SK-N-SH (cell line): ENCODE data around the gene FSD2. TPM values are rescaled to one million over a fixed set of nuclear protein-coding genes. Genes with fewer than 3 reads are reported as not detected.

Experiments
- CTCF ChIA-PET: fragments of 300-600, 350-600 bp; formaldehyde crosslinking; extraction: SDS; loops from one replicate; lab custom pipeline; 2021; lab: Yijun Ruan, JAX
- POLR2A ChIA-PET: fragments of 350-600 bp; sonication (Branson Sonifier 250); formaldehyde crosslinking; extraction: SDS; loops from one replicate; lab custom pipeline; 2020; ENCODE audit warnings: antibody characterized with exemption, inconsistent platforms; lab: Yijun Ruan, JAX
- DNase-seq: peaks from one replicate; pipeline ENCODE4 v3.0.0; 2012
- H2AFZ ChIP-seq: fragments of 200-600 bp; sonication (generic); 2 replicates; pipeline ENCODE4 v1.8.1; 2016; ENCODE audit warnings: antibody characterized with exemption, mild to moderate bottlenecking, low read depth
- H3F3A ChIP-seq: fragments of 200-600 bp; sonication (generic); replicated peaks from 2 replicates; pipeline ENCODE3; 2016; ENCODE audit warnings: antibody characterized with exemption, mild to moderate bottlenecking; ENCODE audit not compliant: insufficient read depth
- H3K27ac ChIP-seq, 2 experiments: fragments of 200-500 bp in 1 of 2; fragments of 200-600 bp in 1 of 2; sonication (Bioruptor generic) in 1 of 2; sonication (generic), shearing (Covaris generic) in 1 of 2; 2 replicates each; pipeline versions ENCODE4 v1.5.1 to v1.6.1; 2014 to 2016; ENCODE audit warnings: low read depth in 2 of 2, inconsistent platforms in 1 of 2, low read length in 1 of 2, mild to moderate bottlenecking in 1 of 2, mixed read lengths in 1 of 2
- H3K27me3 ChIP-seq: fragments of 200-600 bp; sonication (generic), shearing (Covaris generic); 2 replicates; pipeline ENCODE4 v1.6.1; 2016; ENCODE audit warnings: mixed run types; ENCODE audit not compliant: insufficient read depth
- H3K36me3 ChIP-seq, 2 experiments: fragments of 200-500 bp in 1 of 2; fragments of 200-600 bp in 1 of 2; sonication (Bioruptor generic) in 1 of 2; sonication (generic) in 1 of 2; replicated peaks in 1 of 2; 2 replicates each; pipeline versions ENCODE3 to v1.5.1; 2014 to 2016; ENCODE audit warnings: low read length in 1 of 2, mild to moderate bottlenecking in 1 of 2; ENCODE audit not compliant: insufficient read depth in 2 of 2, control insufficient read depth in 1 of 2
- H3K4me1 ChIP-seq, 2 experiments: fragments of 200-500 bp in 1 of 2; fragments of 200-600 bp in 1 of 2; sonication (Bioruptor generic) in 1 of 2; sonication (generic), shearing (Covaris generic) in 1 of 2; 2 replicates each; pipeline versions ENCODE4 v1.5.1 to v1.6.1; 2014 to 2016; ENCODE audit warnings: low read depth in 1 of 2, low read length in 1 of 2, mixed run types in 1 of 2; ENCODE audit not compliant: insufficient read depth in 2 of 2, control insufficient read depth in 1 of 2
- H3K4me2 ChIP-seq: fragments of 200-600 bp; sonication (generic), shearing (Covaris generic); 2 replicates; pipeline ENCODE4 v1.6.1; 2017; ENCODE audit warnings: mixed run types
- H3K4me3 ChIP-seq, 2 experiments: fragments of 200-500 bp in 1 of 2; fragments of 200-600 bp in 1 of 2; sonication (Bioruptor generic) in 1 of 2; sonication (generic), shearing (Covaris generic) in 1 of 2; 2 replicates each; pipeline versions ENCODE4 v1.5.1 to v1.8.1; 2014 to 2016; ENCODE audit warnings: low read depth in 2 of 2, inconsistent platforms in 1 of 2, low read length in 1 of 2, mild to moderate bottlenecking in 1 of 2, mixed read lengths in 1 of 2, moderate library complexity in 1 of 2
- H3K79me2 ChIP-seq: fragments of 200-600 bp; sonication (generic); 2 replicates; pipeline ENCODE4 v1.8.1; 2017; ENCODE audit warnings: mild to moderate bottlenecking; ENCODE audit not compliant: insufficient read depth
- H3K9ac ChIP-seq: fragments of 200-600 bp; sonication (generic); 2 replicates; pipeline ENCODE4 v1.6.1; 2017; ENCODE audit warnings: mixed run types
- H3K9me2 ChIP-seq: fragments of 200-600 bp; sonication (generic); 2 replicates; pipeline ENCODE4 v1.6.1; 2017; ENCODE audit warnings: mixed run types
- H3K9me3 ChIP-seq: fragments of 200-600 bp; sonication (generic); 2 replicates; pipeline ENCODE4 v1.6.1; 2017; ENCODE audit warnings: mixed run types, mild to moderate bottlenecking, moderate library complexity
- H4K20me1 ChIP-seq: fragments of 200-600 bp; sonication (generic); 2 replicates; pipeline ENCODE4 v1.6.1; 2017; ENCODE audit warnings: mild to moderate bottlenecking, mixed run types; ENCODE audit not compliant: insufficient read depth
- FOSL2 ChIP-seq: IDR thresholded peaks from 2 replicates; pipeline ENCODE4 v1.4.0; 2012; ENCODE audit warnings: low read depth, mild to moderate bottlenecking, moderate library complexity, borderline replicate concordance
- FOXJ3 ChIP-seq: sonication (generic); formaldehyde crosslinking; IDR thresholded peaks from 2 replicates; pipeline ENCODE4 v1.5.1; 2020; ENCODE audit warnings: mild to moderate bottlenecking, missing genetic modification reagents
- FOXM1 ChIP-seq: IDR thresholded peaks from 2 replicates; pipeline ENCODE4 v1.4.0; 2012; ENCODE audit warnings: low read depth, mild to moderate bottlenecking
- GABPA ChIP-seq: IDR thresholded peaks from 2 replicates; pipeline ENCODE4 v1.4.0; 2012; ENCODE audit warnings: low read depth, mild to moderate bottlenecking
- GATA2 ChIP-seq: sonication (generic); formaldehyde crosslinking; IDR thresholded peaks from 2 replicates; pipeline ENCODE4 v1.5.0; 2020; ENCODE audit warnings: mild to moderate bottlenecking, missing genetic modification reagents
- MEF2A ChIP-seq: IDR thresholded peaks from 2 replicates; pipeline ENCODE4 v1.4.0; 2012; ENCODE audit warnings: low read depth, borderline replicate concordance
- MXI1 ChIP-seq: IDR thresholded peaks from 2 replicates; pipeline ENCODE4 v1.6.1; 2012; ENCODE audit warnings: mild to moderate bottlenecking, low read depth, low read length, improper control_type of control experiment
- NFIC ChIP-seq: IDR thresholded peaks from 2 replicates; pipeline ENCODE4 v1.4.0; 2012; ENCODE audit warnings: borderline replicate concordance
- NRF1 ChIP-seq: IDR thresholded peaks from 2 replicates; pipeline ENCODE4 v1.6.1; 2012; ENCODE audit warnings: low read depth, mild to moderate bottlenecking, low read length
- RXRA ChIP-seq: IDR thresholded peaks from 2 replicates; pipeline ENCODE4 v1.4.0; 2012; ENCODE audit warnings: low read depth, mild to moderate bottlenecking, borderline replicate concordance
- SIN3A ChIP-seq: IDR thresholded peaks from 2 replicates; pipeline ENCODE4 v1.6.1; 2012; ENCODE audit warnings: low read depth, mild to moderate bottlenecking, low read length, moderate library complexity, borderline replicate concordance
- TAF1 ChIP-seq: IDR thresholded peaks from 2 replicates; pipeline ENCODE4 v1.6.1; 2012; ENCODE audit warnings: low read depth, mild to moderate bottlenecking, low read length, moderate library complexity, borderline replicate concordance
- TEAD4 ChIP-seq: IDR thresholded peaks from 2 replicates; pipeline ENCODE4 v1.4.0; 2012; ENCODE audit warnings: mild to moderate bottlenecking, borderline replicate concordance; ENCODE audit not compliant: insufficient read depth
- USF1 ChIP-seq: IDR thresholded peaks from 2 replicates; pipeline ENCODE4 v1.4.0; 2012; ENCODE audit warnings: low read depth, borderline replicate concordance
- WGBS: methylation state at CpG from one replicate; pipeline ENCODE4 v1.1.6; 2017; ENCODE audit warnings: low lambda C conversion rate; 5-methylcytosine and 5-hydroxymethylcytosine counted together
- polyA plus RNA-seq, 3 experiments: library from polyadenylated mRNA; depleted of rRNA; stranded (reverse); fragments of >200 nt; gene quantifications; 2 replicates each; pipeline ENCODE4 v1.2.3, GENCODE V29; 2012
- TF ChIP-seq, protein P1 (sequence below): fragments of 150-350 bp; IDR thresholded peaks from 2 replicates; pipeline ENCODE4 v1.6.1; 2017; ENCODE audit warnings: antibody characterized with exemption, low read length, low read depth, borderline replicate concordance
- TF ChIP-seq, protein P2 (sequence below): IDR thresholded peaks from 2 replicates; pipeline ENCODE4 v1.6.1; 2012; ENCODE audit warnings: mild to moderate bottlenecking, low read depth, low read length, moderate library complexity
- TF ChIP-seq, protein P3 (sequence below): fragments of 200-600 bp; sonication (generic); IDR thresholded peaks from 2 replicates; pipeline ENCODE4 v1.6.1; 2017; ENCODE audit warnings: antibody characterized with exemption, mild to moderate bottlenecking, moderate library complexity
- TF ChIP-seq, protein P4 (sequence below): fragments of 150-350 bp; IDR thresholded peaks from 2 replicates; pipeline ENCODE4 v1.6.1; 2016; ENCODE audit warnings: mild to moderate bottlenecking, low read depth, low read length

The FSD2 gene
- not detected in 2 replicates for polyA plus RNA-seq (2012; rRNA removed)
- not detected in 2 replicates for polyA plus RNA-seq (2012; cell fraction: cytosol; rRNA removed)
- not detected in 2 replicates for polyA plus RNA-seq (2012; cell fraction: nucleus; rRNA removed)

DNA sequence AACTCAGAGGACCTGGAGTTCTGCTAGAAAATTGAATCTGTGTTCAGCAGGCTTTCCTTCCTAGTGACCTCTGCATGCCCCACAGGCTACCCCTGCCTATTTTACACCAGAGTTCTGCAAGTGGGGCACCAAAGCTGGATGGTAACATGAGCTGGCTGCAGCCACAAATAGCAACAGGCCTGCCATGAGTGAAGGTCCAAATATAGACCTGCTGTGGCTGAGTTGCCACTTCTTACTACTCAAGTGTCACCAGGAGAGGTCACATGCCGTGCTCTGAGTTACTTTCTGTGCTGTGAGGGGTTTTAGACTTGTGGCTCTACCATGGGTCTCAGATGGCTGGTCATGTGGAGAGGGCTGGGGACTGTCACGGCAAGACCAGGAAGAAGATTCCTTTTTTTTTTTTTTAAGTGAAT is at the start of gene FSD2:
TSS of gene FSD2 (minus strand) at position 76 of the 413 bp plus-strand sequence. CDS start 18,679 bp downstream, outside the sequence.
- H3K4me3 ChIP-seq, result no peak within 1 kb of the TSS
- TF ChIP-seq SIN3A (no peak), MEF2A (peak; percentile 30; the same call in 1 of the 2 replicates)
- H4K20me1 ChIP-seq, result no peaks in the 10 kb centered on the region
- no peaks in the 10 kb centered on the region for H3K27me3 ChIP-seq
- H2AFZ ChIP-seq, result no peak within 1 kb of the TSS
- H3K36me3 ChIP-seq, result no peaks in the 10 kb centered on the region
- H3K9me3 ChIP-seq, result no peaks in the 10 kb centered on the region
- no peak for DNase-seq
- peaks cover 6% of the 10 kb centered on the region for H3K79me2 ChIP-seq
- H3K27ac ChIP-seq, result no peak within 1 kb of the TSS
- H3K9ac ChIP-seq, result no peak within 1 kb of the TSS
- H3K4me1 ChIP-seq, result peaks cover 0 to 7% of the 10 kb centered on the region in 2 experiments; a peak in 2 of 4 replicates
- WGBS, result 47% methylated on average over 2 of the region's 2 CpGs
- CTCF ChIA-PET, result no interaction called here
- peaks cover 5% of the 10 kb centered on the region for H3F3A ChIP-seq
- no peak within 1 kb of the TSS for H3K4me2 ChIP-seq
- no peaks in the 10 kb centered on the region for H3K9me2 ChIP-seq
- POLR2A ChIA-PET, result no interaction called here

DNA sequence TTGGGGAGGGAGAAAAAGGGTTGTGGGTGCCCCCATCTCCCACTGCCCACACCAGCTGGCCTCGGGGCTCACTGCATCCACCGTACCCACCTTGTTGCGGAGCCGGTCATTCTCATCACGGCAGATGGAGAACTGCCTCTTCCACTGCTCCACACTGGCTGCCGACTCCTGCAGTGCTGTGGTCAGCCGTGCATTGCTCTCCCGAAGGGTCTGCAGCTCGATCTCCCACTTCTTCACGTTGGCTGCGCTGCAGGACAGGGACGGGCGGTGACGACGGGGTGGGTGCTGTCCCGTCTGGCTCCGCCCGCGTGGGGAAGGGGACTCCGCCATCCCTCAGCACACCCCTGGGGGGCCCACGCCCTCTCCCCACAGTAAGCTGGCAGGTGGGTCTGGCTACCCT is 48.7 kb upstream of the FSD2 start:
- WGBS, result 98% methylated on average over 11 of the region's 21 CpGs
- POLR2A ChIA-PET, result no interaction called here

More for the DNA sequence above, 48.7 kb upstream of the FSD2 start:
- Histone ChIP-seq H3K27ac (no peak overlapping the region), H4K20me1 (no peaks in the 10 kb centered on the region), H3K9me2 (no peaks in the 10 kb centered on the region), H3K4me1 (peaks cover 4 to 20% of the 10 kb centered on the region in 2 experiments; a peak in 3 of 4 replicates)
- DNase-seq, result no peak
- TF ChIP-seq GABPA, result no peak
- no peak for TF ChIP-seq TEAD4
- TF ChIP-seq, protein P1, sequence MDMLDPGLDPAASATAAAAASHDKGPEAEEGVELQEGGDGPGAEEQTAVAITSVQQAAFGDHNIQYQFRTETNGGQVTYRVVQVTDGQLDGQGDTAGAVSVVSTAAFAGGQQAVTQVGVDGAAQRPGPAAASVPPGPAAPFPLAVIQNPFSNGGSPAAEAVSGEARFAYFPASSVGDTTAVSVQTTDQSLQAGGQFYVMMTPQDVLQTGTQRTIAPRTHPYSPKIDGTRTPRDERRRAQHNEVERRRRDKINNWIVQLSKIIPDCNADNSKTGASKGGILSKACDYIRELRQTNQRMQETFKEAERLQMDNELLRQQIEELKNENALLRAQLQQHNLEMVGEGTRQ, result no peak
- no peak for TF ChIP-seq FOSL2
- TF ChIP-seq, protein P2, sequence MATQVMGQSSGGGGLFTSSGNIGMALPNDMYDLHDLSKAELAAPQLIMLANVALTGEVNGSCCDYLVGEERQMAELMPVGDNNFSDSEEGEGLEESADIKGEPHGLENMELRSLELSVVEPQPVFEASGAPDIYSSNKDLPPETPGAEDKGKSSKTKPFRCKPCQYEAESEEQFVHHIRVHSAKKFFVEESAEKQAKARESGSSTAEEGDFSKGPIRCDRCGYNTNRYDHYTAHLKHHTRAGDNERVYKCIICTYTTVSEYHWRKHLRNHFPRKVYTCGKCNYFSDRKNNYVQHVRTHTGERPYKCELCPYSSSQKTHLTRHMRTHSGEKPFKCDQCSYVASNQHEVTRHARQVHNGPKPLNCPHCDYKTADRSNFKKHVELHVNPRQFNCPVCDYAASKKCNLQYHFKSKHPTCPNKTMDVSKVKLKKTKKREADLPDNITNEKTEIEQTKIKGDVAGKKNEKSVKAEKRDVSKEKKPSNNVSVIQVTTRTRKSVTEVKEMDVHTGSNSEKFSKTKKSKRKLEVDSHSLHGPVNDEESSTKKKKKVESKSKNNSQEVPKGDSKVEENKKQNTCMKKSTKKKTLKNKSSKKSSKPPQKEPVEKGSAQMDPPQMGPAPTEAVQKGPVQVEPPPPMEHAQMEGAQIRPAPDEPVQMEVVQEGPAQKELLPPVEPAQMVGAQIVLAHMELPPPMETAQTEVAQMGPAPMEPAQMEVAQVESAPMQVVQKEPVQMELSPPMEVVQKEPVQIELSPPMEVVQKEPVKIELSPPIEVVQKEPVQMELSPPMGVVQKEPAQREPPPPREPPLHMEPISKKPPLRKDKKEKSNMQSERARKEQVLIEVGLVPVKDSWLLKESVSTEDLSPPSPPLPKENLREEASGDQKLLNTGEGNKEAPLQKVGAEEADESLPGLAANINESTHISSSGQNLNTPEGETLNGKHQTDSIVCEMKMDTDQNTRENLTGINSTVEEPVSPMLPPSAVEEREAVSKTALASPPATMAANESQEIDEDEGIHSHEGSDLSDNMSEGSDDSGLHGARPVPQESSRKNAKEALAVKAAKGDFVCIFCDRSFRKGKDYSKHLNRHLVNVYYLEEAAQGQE, result no peak
- no peak for TF ChIP-seq GATA2 (CRISPR knock-in tag)
- no peak for TF ChIP-seq RXRA
- TF ChIP-seq MXI1, result no peak
- no peak for TF ChIP-seq FOXM1
- TF ChIP-seq, protein P3, sequence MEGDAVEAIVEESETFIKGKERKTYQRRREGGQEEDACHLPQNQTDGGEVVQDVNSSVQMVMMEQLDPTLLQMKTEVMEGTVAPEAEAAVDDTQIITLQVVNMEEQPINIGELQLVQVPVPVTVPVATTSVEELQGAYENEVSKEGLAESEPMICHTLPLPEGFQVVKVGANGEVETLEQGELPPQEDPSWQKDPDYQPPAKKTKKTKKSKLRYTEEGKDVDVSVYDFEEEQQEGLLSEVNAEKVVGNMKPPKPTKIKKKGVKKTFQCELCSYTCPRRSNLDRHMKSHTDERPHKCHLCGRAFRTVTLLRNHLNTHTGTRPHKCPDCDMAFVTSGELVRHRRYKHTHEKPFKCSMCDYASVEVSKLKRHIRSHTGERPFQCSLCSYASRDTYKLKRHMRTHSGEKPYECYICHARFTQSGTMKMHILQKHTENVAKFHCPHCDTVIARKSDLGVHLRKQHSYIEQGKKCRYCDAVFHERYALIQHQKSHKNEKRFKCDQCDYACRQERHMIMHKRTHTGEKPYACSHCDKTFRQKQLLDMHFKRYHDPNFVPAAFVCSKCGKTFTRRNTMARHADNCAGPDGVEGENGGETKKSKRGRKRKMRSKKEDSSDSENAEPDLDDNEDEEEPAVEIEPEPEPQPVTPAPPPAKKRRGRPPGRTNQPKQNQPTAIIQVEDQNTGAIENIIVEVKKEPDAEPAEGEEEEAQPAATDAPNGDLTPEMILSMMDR, result no peak
- TF ChIP-seq MEF2A, result no peak
- no peak for TF ChIP-seq NRF1
- TF ChIP-seq, protein P4, sequence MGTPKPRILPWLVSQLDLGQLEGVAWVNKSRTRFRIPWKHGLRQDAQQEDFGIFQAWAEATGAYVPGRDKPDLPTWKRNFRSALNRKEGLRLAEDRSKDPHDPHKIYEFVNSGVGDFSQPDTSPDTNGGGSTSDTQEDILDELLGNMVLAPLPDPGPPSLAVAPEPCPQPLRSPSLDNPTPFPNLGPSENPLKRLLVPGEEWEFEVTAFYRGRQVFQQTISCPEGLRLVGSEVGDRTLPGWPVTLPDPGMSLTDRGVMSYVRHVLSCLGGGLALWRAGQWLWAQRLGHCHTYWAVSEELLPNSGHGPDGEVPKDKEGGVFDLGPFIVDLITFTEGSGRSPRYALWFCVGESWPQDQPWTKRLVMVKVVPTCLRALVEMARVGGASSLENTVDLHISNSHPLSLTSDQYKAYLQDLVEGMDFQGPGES, result no peak
- no peak for TF ChIP-seq USF1
- TF ChIP-seq NFIC, result no peak
- no peak for TF ChIP-seq TAF1
- TF ChIP-seq FOXJ3 (CRISPR knock-in tag), result no peak
- TF ChIP-seq, all 33 proteins: peak for 0
- Histone ChIP-seq H2AFZ (no peak overlapping the region), H3K36me3 (no peaks in the 10 kb centered on the region), H3K9ac (no peak overlapping the region), H3K79me2 (no peaks in the 10 kb centered on the region), H3K4me3 (no peak overlapping the region), H3F3A (peaks cover 8% of the 10 kb centered on the region), H3K4me2 (no peak overlapping the region), H3K27me3 (no peaks in the 10 kb centered on the region), H3K9me3 (no peaks in the 10 kb centered on the region)
- CTCF ChIA-PET, result no interaction called here
